ENCODE measurements around the gene JMY. TPM values are rescaled to one million over a fixed set of nuclear protein-coding genes. Genes with fewer than 3 reads are reported as not detected.

The JMY gene
- total RNA-seq, 2 experiments from 2014 or later: 6.1 to 6.3 TPM

- H3K27me3 Mint-ChIP-seq: no peaks in the 10 kb centered on the region
- intact Hi-C loops (cut with micrococcal nuclease): no loop called here
- DNase-seq: no peak
- H3K4me1 Mint-ChIP-seq (ENCODE audit: low read depth): no peaks in the 10 kb centered on the region
- TF ChIP-seq CTCF (IDR thresholded peaks at IDR 0.05): no peak
- POLR2A ChIA-PET: interaction anchor here (0.6 kb wide), 1 partner anchor 49 kb away, joined by 3 read pairs; no protein-coding TSS in a partner anchor
- CTCF ChIA-PET: interaction anchor here (1.0 to 1.7 kb wide), 2 partner anchors 59 to 166 kb away, joined by 3 to 5 read pairs; no protein-coding TSS in a partner anchor
- H3K27ac Mint-ChIP-seq: no peak overlapping the region
- no peak for ATAC-seq
- no peak overlapping the region for H3K4me3 Mint-ChIP-seq
- no peaks in the 10 kb centered on the region for H3K36me3 Mint-ChIP-seq (ENCODE audit: low read depth)
- H3K9me3 Mint-ChIP-seq: no peaks in the 10 kb centered on the region
These were observed 44.5 kb upstream of the JMY start for GRCh38 chr5:79191457-79191856.

- Mint-ChIP-seq H3K9me3 (no peaks in the 10 kb centered on the region), H3K4me3 (no peak overlapping the region), H3K36me3 (ENCODE audit: low read depth) (no peaks in the 10 kb centered on the region), H3K27ac (no peak overlapping the region), H3K27me3 (no peaks in the 10 kb centered on the region), H3K4me1 (ENCODE audit: low read depth) (no peaks in the 10 kb centered on the region)
- POLR2A ChIA-PET: no interaction called here
- no peak for ATAC-seq
- TF ChIP-seq CTCF (IDR thresholded peaks at IDR 0.05): no peak
- no peak for DNase-seq
- intact Hi-C loops (cut with micrococcal nuclease): no loop called here
- CTCF ChIA-PET: no interaction called here
These were observed 42.3 kb upstream of the JMY start for GRCh38 chr5:79193643-79194042.

- Mint-ChIP-seq H3K4me1 (ENCODE audit: low read depth) (no peaks in the 10 kb centered on the region), H3K27ac (no peak overlapping the region), H3K36me3 (ENCODE audit: low read depth) (no peaks in the 10 kb centered on the region), H3K4me3 (no peak overlapping the region), H3K27me3 (no peaks in the 10 kb centered on the region), H3K9me3 (no peaks in the 10 kb centered on the region)
- no peak for TF ChIP-seq CTCF (IDR thresholded peaks at IDR 0.05)
- ChIA-PET CTCF (interaction anchor here (0.6 to 1.8 kb wide), 7 partner anchors 23 to 265 kb away, joined by 3 to 5 read pairs (median 3); no protein-coding TSS in a partner anchor), POLR2A (interaction anchor here (0.7 kb wide), 1 partner anchor 86 kb away, joined by 3 read pairs; no protein-coding TSS in a partner anchor)
- intact Hi-C loops (cut with micrococcal nuclease): no loop called here
- ATAC-seq: no peak
- DNase-seq: peak; percentile 10
These were observed 35.3 kb upstream of the JMY start for GRCh38 chr5:79200573-79201183.

GRCh38 chr5:79201206-79201605 is 34.7 kb upstream of the JMY start:
- H3K27ac Mint-ChIP-seq: no peak overlapping the region
- intact Hi-C loops (cut with micrococcal nuclease): no loop called here
- H3K27me3 Mint-ChIP-seq: no peaks in the 10 kb centered on the region
- H3K36me3 Mint-ChIP-seq (ENCODE audit: low read depth): no peaks in the 10 kb centered on the region
- no peaks in the 10 kb centered on the region for H3K9me3 Mint-ChIP-seq
- ChIA-PET POLR2A (no interaction called here), CTCF (interaction anchor here (1.4 to 1.7 kb wide), 2 partner anchors 68 to 176 kb away, joined by 5 read pairs; no protein-coding TSS in a partner anchor)
- H3K4me1 Mint-ChIP-seq (ENCODE audit: low read depth): no peaks in the 10 kb centered on the region
- ATAC-seq (no peak), DNase-seq (no peak)
- H3K4me3 Mint-ChIP-seq: no peak overlapping the region
- no peak for TF ChIP-seq CTCF (IDR thresholded peaks at IDR 0.05)

- no peak overlapping the region for H3K4me3 Mint-ChIP-seq
- no peak for TF ChIP-seq CTCF (IDR thresholded peaks at IDR 0.05)
- CTCF ChIA-PET: interaction anchor here (0.5 kb wide), 1 partner anchor 484 kb away, joined by 3 read pairs; no protein-coding TSS in a partner anchor
- no peaks in the 10 kb centered on the region for H3K4me1 Mint-ChIP-seq (ENCODE audit: low read depth)
- DNase-seq: no peak
- H3K36me3 Mint-ChIP-seq (ENCODE audit: low read depth): no peaks in the 10 kb centered on the region
- intact Hi-C loops (cut with micrococcal nuclease): no loop called here
- no peaks in the 10 kb centered on the region for H3K9me3 Mint-ChIP-seq
- POLR2A ChIA-PET: no interaction called here
- H3K27me3 Mint-ChIP-seq: no peaks in the 10 kb centered on the region
- ATAC-seq: no peak
- H3K27ac Mint-ChIP-seq: no peak overlapping the region
These were observed 33.9 kb upstream of the JMY start for GRCh38 chr5:79202076-79202475.

All from activated CD8-positive, alpha-beta T cell treated with anti-CD3 and anti-CD28 coated beads for 36 hours (primary cell).